ENCODE data around the gene NPVF.

Gene NPVF

DNA sequence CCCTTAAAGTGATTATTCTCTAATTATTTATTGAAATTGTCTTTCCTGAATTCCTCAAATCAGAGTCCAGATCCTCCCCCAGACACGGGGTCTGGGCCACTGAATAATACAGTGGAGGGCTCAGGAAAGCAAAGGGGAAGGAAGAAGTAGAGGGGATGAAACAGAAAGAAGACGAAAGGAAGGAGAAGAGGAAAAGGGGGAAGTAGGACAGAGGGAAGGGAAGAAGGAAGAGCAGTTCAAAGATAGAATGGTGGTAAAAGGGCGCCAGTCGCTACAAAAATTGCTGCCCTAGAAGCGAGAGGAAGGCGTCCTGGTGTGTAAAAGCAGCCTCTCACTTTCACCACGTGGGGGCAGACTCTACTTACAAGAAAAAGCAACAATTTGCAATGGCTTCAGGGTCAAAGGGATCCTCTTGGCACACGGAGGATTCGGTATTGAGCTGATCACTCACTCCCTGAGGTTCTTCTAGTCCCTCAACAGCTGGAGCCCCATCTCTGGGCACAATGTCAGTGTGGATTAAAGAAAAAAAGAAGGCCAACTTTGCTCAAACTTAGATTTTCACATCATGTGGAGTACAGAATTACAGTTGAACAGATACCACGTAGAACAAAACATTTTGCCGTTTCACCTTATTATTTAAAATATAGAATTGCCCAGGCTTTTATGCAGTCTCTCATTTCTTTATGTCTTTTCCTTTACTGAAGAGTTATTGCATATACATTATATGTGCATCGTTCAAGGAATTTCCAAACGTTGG lies 31.4 kb upstream of the NPVF start:
- peak; percentile 38 for DNase-seq (ENCODE audit: extremely low read depth, low read depth)
- H3K4me3 ChIP-seq (replicated peaks; ENCODE audit: low read depth, low read length), result no peak overlapping the region
- TF ChIP-seq, protein P1, sequence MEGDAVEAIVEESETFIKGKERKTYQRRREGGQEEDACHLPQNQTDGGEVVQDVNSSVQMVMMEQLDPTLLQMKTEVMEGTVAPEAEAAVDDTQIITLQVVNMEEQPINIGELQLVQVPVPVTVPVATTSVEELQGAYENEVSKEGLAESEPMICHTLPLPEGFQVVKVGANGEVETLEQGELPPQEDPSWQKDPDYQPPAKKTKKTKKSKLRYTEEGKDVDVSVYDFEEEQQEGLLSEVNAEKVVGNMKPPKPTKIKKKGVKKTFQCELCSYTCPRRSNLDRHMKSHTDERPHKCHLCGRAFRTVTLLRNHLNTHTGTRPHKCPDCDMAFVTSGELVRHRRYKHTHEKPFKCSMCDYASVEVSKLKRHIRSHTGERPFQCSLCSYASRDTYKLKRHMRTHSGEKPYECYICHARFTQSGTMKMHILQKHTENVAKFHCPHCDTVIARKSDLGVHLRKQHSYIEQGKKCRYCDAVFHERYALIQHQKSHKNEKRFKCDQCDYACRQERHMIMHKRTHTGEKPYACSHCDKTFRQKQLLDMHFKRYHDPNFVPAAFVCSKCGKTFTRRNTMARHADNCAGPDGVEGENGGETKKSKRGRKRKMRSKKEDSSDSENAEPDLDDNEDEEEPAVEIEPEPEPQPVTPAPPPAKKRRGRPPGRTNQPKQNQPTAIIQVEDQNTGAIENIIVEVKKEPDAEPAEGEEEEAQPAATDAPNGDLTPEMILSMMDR (IDR thresholded peaks at IDR 0.05; ENCODE audit: low read depth, low read length, missing control alignments), result peak; percentile 86

DNA sequence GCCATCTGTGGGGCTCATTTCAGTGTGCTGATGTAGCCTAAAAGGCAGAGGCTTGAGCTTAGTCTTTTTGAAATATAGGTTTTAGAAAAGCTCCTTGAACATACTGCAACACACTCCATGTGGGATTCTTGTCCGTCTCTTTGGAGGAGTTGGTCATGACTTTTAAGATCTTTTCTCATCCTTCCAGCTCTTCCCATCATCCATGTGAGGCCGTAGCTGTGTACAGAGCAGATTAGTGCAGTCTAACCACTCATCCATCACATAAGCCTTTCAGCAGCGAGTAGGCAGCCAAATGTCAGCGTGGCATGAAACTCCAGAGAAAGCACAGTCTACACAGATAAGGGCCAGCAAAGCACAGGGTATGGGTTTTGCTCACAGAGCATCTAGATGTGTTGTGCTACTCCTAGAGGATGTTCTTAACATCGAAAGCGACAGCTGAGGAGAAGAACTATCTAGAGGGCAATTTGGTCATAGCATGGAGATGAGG lies 28.1 kb upstream of the NPVF start:
- H3K4me3 ChIP-seq (replicated peaks; ENCODE audit: low read depth, low read length), result no peak overlapping the region
- TF ChIP-seq, protein P1 (IDR thresholded peaks at IDR 0.05; ENCODE audit: low read depth, low read length, missing control alignments), result no peak
- DNase-seq (ENCODE audit: extremely low read depth, low read depth), result no peak

DNA sequence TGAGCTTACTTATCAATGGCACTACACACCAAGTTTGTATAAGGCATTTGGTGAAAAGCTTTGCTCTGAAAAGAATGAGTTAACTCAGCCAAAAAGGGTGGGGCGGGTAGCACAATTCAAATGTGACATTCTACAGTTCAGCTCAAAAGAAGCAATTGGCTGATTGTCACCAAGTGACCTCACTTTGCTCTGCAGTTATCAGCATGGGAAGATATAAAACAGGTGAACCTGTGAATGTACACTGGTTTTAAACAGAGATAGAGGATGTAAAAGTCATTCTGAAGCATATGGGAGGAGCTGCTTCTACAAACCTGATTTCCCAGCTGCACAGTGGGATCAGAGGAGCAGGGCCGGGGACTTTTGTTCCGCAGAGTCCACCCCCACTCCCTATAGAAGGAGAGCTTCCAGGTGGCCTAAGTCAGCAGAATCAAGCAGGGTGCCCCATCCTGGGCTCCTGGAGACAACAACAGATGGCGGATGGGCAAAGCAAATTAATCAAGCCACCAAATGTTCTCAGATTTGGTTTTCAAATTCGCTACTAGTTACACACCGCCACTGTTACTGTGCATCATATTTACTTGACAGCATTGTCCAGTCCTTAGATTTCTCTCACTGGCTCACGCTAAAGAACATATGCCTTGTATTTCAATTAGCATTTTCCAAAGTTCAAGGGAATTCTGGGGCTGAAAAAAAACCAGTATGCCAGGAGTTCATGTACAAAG lies 27.5 kb upstream of the NPVF start:
- no peak for DNase-seq (ENCODE audit: extremely low read depth, low read depth)
- TF ChIP-seq, protein P1 (IDR thresholded peaks at IDR 0.05; ENCODE audit: low read depth, low read length, missing control alignments), result no peak
- no peak overlapping the region for H3K4me3 ChIP-seq (replicated peaks; ENCODE audit: low read depth, low read length)

DNA sequence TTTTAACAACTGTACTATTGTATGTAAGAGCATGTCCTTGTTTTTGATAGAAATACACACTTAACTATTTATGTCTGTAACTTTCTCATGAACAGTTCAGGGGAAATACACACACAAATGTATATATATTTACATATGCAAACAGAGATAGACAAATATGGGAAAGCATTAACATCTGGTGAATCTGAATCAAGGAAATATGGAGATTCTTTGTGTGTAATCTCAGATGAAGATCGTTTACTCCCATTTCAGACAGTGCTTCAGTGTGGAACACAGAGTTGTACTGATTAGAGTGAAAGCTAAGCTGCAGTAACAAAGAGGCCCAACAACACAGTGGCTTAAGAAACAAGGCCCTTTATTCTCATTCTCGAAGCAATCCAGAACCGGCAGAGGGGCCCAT lies 26.3 kb upstream of the NPVF start:
- no peak overlapping the region for H3K4me3 ChIP-seq (replicated peaks; ENCODE audit: low read depth, low read length)
- DNase-seq (ENCODE audit: extremely low read depth, low read depth), result no peak
- TF ChIP-seq, protein P1 (IDR thresholded peaks at IDR 0.05; ENCODE audit: low read depth, low read length, missing control alignments), result no peak

DNA sequence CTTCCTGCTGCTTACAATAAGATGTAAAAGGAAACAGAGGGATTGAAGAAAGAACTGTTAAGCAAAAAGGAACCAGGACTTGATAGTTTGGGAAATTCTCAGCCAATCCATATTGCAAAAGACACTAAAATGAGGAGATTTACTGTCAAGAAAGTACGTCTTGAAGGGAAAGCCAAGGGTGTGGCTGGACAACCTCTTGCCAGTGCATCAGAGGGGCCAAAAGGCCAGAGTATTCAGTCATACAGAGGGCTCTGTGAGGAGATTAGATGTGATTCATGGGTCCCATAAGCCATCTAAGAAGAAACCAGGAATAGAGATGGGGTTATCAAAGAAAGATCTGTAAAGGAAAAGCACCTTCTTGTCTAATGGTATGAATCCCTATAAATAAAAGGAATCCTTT lies 25.4 kb upstream of the NPVF start:
- TF ChIP-seq, protein P1 (IDR thresholded peaks at IDR 0.05; ENCODE audit: low read depth, low read length, missing control alignments), result no peak
- no peak overlapping the region for H3K4me3 ChIP-seq (replicated peaks; ENCODE audit: low read depth, low read length)
- no peak for DNase-seq (ENCODE audit: extremely low read depth, low read depth)

DNA sequence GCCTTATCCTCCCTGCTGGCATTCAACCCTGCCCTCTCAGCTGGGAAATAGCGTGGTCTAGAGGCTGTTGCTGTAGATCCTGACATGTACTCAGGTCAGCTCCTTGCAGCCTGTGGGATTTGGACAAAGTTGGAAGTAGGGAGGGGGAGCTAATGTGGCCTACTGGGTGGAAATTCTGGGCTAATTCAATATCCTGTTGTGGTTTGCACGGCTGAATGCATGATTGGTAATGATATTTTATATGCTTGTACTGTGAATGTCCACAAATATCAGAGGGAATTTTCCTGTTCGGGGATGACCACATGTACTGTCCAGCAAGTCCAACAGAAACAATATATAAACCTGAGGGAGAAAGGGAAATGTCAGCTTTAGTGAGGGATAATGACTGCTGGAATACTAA lies 22.1 kb upstream of the NPVF start:
- TF ChIP-seq, protein P1 (IDR thresholded peaks at IDR 0.05; ENCODE audit: low read depth, low read length, missing control alignments), result no peak
- DNase-seq (ENCODE audit: extremely low read depth, low read depth), result no peak
- no peak overlapping the region for H3K4me3 ChIP-seq (replicated peaks; ENCODE audit: low read depth, low read length)
